Erythroblast (primary cell): ENCODE results near the gene IGFL4.

Experiments
- GATA1 ChIP-seq: IDR thresholded peaks from 2 replicates; pipeline ENCODE4 v1.6.1; 2011; ENCODE audit warnings: low read depth, mild to moderate bottlenecking, control low read depth, low read length, moderate library complexity
- POLR2A ChIP-seq: IDR thresholded peaks from 2 replicates; pipeline ENCODE4 v1.6.1; 2011; ENCODE audit warnings: mild to moderate bottlenecking, low read length

- peak; percentile 49 for TF ChIP-seq POLR2A
- TF ChIP-seq GATA1, result no peak
Measured at GRCh38 chr19:45995715-45996385, 45.0 kb downstream of the IGFL4 start.
